Epithelial cell of alveolus of lung (primary cell): Measurements from ENCODE around the gene NIPAL4. TPM values are rescaled to one million over a fixed set of nuclear protein-coding genes. Genes with fewer than 3 reads are reported as not detected.

Source experiments
- total RNA-seq: library from RNA; depleted of rRNA; stranded (reverse); fragments of >200 nt; gene quantifications from 2 replicates; pipeline ENCODE4 v1.2.1, GENCODE V29; 2015

The NIPAL4 gene
- 0.13 TPM in 1 of 2 replicates, not detected in the other for total RNA-seq

DNA sequence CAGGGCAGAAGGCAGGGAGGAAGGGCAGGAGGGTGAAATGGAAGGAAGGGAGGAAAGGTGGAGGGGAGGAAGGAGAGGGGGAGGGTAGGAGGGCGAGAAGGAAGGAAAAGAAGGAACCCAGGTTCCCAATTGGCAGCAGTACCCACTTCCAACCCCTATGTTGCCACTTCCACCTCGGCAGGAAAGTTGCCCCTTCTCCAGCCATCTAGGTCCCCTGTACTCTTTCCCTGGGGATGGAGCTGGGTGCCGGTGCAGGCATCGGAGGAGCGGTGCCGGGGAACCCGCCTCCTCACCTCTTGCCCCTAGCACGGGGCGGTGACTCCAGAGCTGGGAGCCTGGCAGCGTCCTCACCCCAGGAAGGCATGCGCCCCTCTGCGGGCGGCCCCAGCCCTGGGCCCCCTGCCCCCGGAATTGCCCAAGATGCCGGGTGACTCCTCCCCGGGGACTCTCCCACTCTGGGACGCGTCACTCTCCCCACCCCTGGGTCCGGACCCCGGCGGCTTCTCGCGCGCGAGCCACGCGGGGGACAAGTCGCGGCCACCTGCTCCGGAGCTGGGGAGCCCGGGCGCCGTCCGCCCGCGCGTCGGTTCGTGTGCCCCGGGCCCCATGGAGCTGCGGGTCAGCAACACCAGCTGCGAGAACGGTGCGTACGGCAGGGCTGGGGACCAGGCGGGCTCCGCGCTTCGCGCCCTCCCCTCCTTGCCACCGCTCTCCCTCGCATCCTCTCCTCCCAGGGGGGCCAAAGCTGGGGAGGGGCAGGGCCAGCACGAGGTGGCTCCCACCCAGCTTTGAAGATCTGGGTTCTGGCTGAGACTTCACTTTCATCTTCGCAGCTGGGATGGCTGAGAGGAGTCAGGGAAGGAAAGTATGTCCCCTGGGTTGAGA is at the start of gene NIPAL4:
NIPAL4 (plus strand) TSS at position 499 of the 885 bp plus-strand sequence; CDS start at position 607, 108 bp downstream.

Other genes with a start within 250 kb of the NIPAL4 start
- gene CYFIP2, start 194.1 kb upstream of the NIPAL4 start, total RNA-seq: 9.4 and 17.1 TPM in 2 replicates
- gene ADAM19, start 115.6 kb downstream of the NIPAL4 start, total RNA-seq: 8.5 and 57.0 TPM in 2 replicates
- not detected in 2 replicates for gene SOX30, start 192.2 kb downstream of the NIPAL4 start, total RNA-seq
- gene C5orf52, start 211.3 kb downstream of the NIPAL4 start, total RNA-seq: not detected in 2 replicates